ENCODE measurements around the gene MBD1. TPM values are rescaled to one million over a fixed set of nuclear protein-coding genes. Genes with fewer than 3 reads are reported as not detected.

MBD1 gene
- total and polyA plus RNA-seq, 10 of the 15 experiments (the other 5 are each of a cell fraction or from before 2014, with no cell fraction given): 8.4 to 97.7 (median 59.9) TPM

GRCh38 chr18:50268022-50268747, 13.1 kb downstream of the MBD1 start (continued):
- TF ChIP-seq MLLT1 (IDR thresholded peaks at IDR 0.05): peak; percentile 50; the same call in 1 of the 2 replicates
- TF ChIP-seq, protein P1, sequence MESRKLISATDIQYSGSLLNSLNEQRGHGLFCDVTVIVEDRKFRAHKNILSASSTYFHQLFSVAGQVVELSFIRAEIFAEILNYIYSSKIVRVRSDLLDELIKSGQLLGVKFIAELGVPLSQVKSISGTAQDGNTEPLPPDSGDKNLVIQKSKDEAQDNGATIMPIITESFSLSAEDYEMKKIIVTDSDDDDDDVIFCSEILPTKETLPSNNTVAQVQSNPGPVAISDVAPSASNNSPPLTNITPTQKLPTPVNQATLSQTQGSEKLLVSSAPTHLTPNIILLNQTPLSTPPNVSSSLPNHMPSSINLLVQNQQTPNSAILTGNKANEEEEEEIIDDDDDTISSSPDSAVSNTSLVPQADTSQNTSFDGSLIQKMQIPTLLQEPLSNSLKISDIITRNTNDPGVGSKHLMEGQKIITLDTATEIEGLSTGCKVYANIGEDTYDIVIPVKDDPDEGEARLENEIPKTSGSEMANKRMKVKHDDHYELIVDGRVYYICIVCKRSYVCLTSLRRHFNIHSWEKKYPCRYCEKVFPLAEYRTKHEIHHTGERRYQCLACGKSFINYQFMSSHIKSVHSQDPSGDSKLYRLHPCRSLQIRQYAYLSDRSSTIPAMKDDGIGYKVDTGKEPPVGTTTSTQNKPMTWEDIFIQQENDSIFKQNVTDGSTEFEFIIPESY (IDR thresholded peaks at IDR 0.05): no peak
- TF ChIP-seq KAT2A (conservative IDR thresholded peaks at IDR 0.05; ENCODE audit: control insufficient read depth, low read depth, low read length): no peak
- no peak for TF ChIP-seq NFYB (IDR thresholded peaks at IDR 0.05; ENCODE audit: insufficient read depth, low read depth, low read length)
- TF ChIP-seq ZSCAN29 (IDR thresholded peaks at IDR 0.05): no peak
- no peak for TF ChIP-seq TBL1XR1 (IDR thresholded peaks at IDR 0.05; ENCODE audit: low read depth, low read length)
- no peak for TF ChIP-seq TCF12 (IDR thresholded peaks at IDR 0.05; ENCODE audit: low read depth, low read length)
- no peak for TF ChIP-seq ESRRA (IDR thresholded peaks at IDR 0.05; ENCODE audit: low read length)
- TF ChIP-seq, protein P2, sequence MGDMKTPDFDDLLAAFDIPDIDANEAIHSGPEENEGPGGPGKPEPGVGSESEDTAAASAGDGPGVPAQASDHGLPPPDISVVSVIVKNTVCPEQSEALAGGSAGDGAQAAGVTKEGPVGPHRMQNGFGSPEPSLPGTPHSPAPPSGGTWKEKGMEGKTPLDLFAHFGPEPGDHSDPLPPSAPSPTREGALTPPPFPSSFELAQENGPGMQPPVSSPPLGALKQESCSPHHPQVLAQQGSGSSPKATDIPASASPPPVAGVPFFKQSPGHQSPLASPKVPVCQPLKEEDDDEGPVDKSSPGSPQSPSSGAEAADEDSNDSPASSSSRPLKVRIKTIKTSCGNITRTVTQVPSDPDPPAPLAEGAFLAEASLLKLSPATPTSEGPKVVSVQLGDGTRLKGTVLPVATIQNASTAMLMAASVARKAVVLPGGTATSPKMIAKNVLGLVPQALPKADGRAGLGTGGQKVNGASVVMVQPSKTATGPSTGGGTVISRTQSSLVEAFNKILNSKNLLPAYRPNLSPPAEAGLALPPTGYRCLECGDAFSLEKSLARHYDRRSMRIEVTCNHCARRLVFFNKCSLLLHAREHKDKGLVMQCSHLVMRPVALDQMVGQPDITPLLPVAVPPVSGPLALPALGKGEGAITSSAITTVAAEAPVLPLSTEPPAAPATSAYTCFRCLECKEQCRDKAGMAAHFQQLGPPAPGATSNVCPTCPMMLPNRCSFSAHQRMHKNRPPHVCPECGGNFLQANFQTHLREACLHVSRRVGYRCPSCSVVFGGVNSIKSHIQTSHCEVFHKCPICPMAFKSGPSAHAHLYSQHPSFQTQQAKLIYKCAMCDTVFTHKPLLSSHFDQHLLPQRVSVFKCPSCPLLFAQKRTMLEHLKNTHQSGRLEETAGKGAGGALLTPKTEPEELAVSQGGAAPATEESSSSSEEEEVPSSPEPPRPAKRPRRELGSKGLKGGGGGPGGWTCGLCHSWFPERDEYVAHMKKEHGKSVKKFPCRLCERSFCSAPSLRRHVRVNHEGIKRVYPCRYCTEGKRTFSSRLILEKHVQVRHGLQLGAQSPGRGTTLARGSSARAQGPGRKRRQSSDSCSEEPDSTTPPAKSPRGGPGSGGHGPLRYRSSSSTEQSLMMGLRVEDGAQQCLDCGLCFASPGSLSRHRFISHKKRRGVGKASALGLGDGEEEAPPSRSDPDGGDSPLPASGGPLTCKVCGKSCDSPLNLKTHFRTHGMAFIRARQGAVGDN (IDR thresholded peaks at IDR 0.05): no peak
- peak; percentile 38; the same call in 1 of the 2 replicates for TF ChIP-seq RUNX3 (IDR thresholded peaks at IDR 0.05; ENCODE audit: low read length)
- no peak for TF ChIP-seq HCFC1 (IDR thresholded peaks at IDR 0.05; ENCODE audit: low read length)
- no peak for TF ChIP-seq HDAC6 (IDR thresholded peaks at IDR 0.05; ENCODE audit: unreplicated experiment)
- TF ChIP-seq, protein P3, sequence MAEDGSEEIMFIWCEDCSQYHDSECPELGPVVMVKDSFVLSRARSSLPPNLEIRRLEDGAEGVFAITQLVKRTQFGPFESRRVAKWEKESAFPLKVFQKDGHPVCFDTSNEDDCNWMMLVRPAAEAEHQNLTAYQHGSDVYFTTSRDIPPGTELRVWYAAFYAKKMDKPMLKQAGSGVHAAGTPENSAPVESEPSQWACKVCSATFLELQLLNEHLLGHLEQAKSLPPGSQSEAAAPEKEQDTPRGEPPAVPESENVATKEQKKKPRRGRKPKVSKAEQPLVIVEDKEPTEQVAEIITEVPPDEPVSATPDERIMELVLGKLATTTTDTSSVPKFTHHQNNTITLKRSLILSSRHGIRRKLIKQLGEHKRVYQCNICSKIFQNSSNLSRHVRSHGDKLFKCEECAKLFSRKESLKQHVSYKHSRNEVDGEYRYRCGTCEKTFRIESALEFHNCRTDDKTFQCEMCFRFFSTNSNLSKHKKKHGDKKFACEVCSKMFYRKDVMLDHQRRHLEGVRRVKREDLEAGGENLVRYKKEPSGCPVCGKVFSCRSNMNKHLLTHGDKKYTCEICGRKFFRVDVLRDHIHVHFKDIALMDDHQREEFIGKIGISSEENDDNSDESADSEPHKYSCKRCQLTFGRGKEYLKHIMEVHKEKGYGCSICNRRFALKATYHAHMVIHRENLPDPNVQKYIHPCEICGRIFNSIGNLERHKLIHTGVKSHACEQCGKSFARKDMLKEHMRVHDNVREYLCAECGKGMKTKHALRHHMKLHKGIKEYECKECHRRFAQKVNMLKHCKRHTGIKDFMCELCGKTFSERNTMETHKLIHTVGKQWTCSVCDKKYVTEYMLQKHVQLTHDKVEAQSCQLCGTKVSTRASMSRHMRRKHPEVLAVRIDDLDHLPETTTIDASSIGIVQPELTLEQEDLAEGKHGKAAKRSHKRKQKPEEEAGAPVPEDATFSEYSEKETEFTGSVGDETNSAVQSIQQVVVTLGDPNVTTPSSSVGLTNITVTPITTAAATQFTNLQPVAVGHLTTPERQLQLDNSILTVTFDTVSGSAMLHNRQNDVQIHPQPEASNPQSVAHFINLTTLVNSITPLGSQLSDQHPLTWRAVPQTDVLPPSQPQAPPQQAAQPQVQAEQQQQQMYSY (CRISPR knock-in tag; IDR thresholded peaks at IDR 0.05): no peak
- no peak for TF ChIP-seq GABPA (IDR thresholded peaks at IDR 0.05; ENCODE audit: low read depth)
- TF ChIP-seq FOS (IDR thresholded peaks at IDR 0.05; ENCODE audit: borderline replicate concordance, extremely low read depth, insufficient read length): no peak
- TF ChIP-seq JUNB (IDR thresholded peaks at IDR 0.05): no peak

All from GM12878 (cell line).